NCI-H2029 (cell line): ENCODE results near the gene GPR84.
"Not testable (repeated sequence)": the region's sequence is repeated elsewhere in the genome, so short reads cannot be mapped to it uniquely, and the experiment has no call there.

Experiments
- DNase-seq: peaks from one replicate; lab custom pipeline; 2025; lab: John Stamatoyannopoulos, UW

The GPR84 gene

DNA sequence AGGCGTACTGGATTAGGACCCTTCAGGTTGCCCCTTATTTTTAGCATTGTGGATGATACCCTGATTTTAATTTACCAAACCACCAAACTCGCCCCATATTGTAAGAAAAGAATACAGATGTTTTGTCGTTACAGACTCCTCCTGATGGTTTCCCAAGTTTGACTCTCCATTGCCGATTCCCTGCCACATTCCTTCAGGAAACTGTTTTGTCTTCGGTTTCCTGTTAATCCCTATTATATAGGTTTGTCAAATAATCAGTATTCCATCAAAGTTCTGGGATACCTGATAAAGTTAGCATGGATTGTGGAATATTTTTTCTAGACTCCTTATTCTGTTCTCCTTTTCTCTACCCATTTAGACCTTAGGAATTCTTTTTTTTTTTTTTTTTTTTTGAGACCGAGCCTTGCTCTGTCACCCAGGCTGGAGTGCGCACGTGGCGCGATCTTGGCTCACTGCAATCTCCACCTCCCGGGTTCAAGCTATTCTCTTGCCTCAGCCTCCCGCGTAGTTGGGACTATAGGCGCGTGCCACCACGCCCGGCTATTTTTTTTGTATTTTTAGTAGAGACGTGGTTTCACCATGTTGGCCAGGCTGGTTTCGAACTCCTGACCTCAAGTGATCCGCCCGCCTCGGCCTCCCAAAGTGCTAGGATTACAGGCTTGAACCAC is 38.7 kb downstream of the GPR84 start:
- DNase-seq: not testable (repeated sequence)

DNA sequence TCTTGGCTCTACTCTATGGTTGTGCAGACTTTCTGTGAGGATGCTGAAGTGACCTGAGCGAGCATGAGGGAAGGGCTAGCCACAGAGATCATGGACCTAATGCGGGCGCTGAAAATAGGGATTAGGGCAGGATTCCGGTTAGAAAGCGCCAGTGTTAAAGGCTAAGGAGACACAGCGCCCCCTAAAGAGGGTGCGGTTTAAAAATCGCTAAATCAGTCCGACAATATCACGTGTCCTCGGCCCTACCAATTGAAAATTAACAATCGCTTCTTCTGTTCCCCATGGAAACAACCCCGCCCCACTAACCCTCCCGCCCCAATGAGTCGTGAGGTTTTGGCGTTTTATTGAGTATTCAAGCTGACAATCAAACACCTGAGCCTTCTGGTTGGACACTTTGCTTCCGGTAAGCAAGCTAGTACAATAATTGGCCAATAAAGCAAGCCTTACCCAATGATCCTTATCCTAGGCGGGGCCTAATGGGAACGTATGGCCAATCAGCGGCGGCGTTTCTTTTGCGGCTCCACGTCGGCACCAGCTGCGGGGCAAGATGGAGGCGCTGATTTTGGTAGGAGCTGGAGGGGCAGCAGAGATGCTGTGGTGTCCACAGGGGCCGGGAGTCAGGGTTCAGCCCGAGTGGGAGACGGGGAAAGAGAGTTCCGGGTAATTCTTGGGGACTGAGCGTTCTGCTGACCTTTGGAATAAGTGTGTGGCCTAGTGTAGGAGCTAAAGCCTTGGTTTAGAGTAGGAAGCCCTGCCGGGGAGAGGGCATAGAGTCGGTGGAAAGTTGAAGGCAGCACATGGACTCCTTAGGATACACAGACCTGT is 39.5 kb downstream of the GPR84 start, which contains the start of gene COPZ1:
COPZ1 (plus strand) TSS at position 515 of the 825 bp plus-strand sequence; CDS start at position 548, 33 bp downstream.
- peak; percentile 99 for DNase-seq

DNA sequence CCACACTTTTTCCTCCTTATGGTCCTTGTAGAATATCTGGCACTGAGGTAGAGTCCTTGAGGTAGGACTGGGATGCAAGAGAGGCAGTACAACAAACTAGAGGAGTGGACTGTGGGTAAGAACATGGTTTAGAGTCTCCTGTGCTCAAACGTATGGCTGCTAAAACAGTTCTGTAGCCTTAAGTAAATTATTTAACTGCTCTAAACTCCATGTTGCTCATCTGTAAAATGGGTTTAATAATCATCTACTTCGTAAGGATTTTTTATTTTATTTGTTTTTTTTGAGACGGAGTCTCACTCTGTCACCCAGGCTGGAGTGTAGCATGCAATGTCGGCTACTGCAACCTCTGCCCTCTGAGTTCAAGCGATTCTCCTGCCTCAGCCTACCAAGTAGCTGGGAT is 42.9 kb downstream of the GPR84 start:
- DNase-seq: no peak
